Osteoblast (primary cell): ENCODE measurements around the gene KCND3. TPM values are rescaled to one million over a fixed set of nuclear protein-coding genes. Genes with fewer than 3 reads are reported as not detected.

ENCODE experiments used
- DNase-seq: peaks from one replicate; pipeline ENCODE4 v3.0.0; 2011; ENCODE audit warnings: low spot score, mixed read lengths; ENCODE audit not compliant: insufficient read length; ENCODE audit errors: missing footprints
- H2AFZ ChIP-seq: 2 replicates; pipeline ENCODE4 v1.6.0; 2011; ENCODE audit warnings: mild to moderate bottlenecking, low read length
- H3K27ac ChIP-seq: 2 replicates; pipeline ENCODE4 v1.5.1; 2011; ENCODE audit warnings: mild to moderate bottlenecking, low read depth, low read length, moderate library complexity
- H3K27me3 ChIP-seq: 2 replicates; pipeline ENCODE4 v1.6.0; 2012; ENCODE audit warnings: mild to moderate bottlenecking, control low read depth, inconsistent platforms, low read length, moderate library complexity; ENCODE audit not compliant: insufficient read depth
- H3K36me3 ChIP-seq: 2 replicates; pipeline ENCODE4 v1.5.1; 2011; ENCODE audit warnings: mild to moderate bottlenecking, low read length, control low read depth, moderate library complexity; ENCODE audit not compliant: insufficient read depth
- H3K4me1 ChIP-seq: 2 replicates; pipeline ENCODE4 v1.5.1; 2011; ENCODE audit warnings: mild to moderate bottlenecking, low read length, control low read depth, moderate library complexity; ENCODE audit not compliant: insufficient read depth
- H3K4me2 ChIP-seq: 2 replicates; pipeline ENCODE4 v1.6.0; 2011; ENCODE audit warnings: mild to moderate bottlenecking, low read length; ENCODE audit not compliant: insufficient read depth
- H3K4me3 ChIP-seq: fragments of 200-600 bp; sonication (generic); 3 replicates; pipeline ENCODE4 v1.5.1; 2012; ENCODE audit warnings: mild to moderate bottlenecking, low read length, inconsistent platforms; ENCODE audit not compliant: insufficient read depth
- H3K79me2 ChIP-seq: 2 replicates; pipeline ENCODE4 v1.6.0; 2012; ENCODE audit warnings: mild to moderate bottlenecking, low read length, control low read depth, inconsistent platforms; ENCODE audit not compliant: insufficient read depth
- H3K9me3 ChIP-seq: 2 replicates; pipeline ENCODE4 v1.5.1; 2011; ENCODE audit warnings: low read depth, low read length, control low read depth
- H4K20me1 ChIP-seq: 2 replicates; pipeline ENCODE4 v1.6.0; 2012; ENCODE audit warnings: mild to moderate bottlenecking, low read length, control low read depth; ENCODE audit not compliant: insufficient read depth
- total RNA-seq: library from RNA; depleted of rRNA; stranded (reverse); fragments of >200 nt; gene quantifications from 2 replicates; pipeline ENCODE4 v1.2.3, GENCODE V29; 2012
- TF ChIP-seq, protein P1 (sequence below): IDR thresholded peaks from 2 replicates; pipeline ENCODE4 v1.5.1; 2011; ENCODE audit warnings: mild to moderate bottlenecking, low read depth, low read length, moderate library complexity; ENCODE audit errors: extremely low read depth

The KCND3 gene
- total RNA-seq, 1 donor = 3.6 TPM

DNA sequence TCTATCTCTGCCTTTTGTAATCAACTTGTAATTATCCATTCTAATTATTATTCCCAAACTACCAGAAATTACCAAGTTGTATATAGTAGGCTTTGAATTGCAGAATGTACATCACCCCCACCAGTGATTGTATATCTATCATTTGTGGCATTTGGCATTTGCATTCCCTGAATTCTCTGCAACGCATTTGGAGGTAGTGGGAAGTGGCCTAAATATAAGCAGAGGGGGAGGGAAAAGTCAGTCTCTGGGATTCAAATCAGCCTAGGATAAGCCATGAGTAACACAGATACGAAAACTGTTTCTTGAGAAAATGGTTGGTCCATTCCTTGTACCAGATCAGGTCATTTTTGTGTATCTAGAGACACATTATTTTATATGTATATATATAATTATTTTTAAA, 213.1 kb downstream of the KCND3 start:
- H3K27me3 ChIP-seq = no peaks in the 10 kb centered on the region
- H3K4me2 ChIP-seq = no peak overlapping the region
- DNase-seq = no peak
- H2AFZ ChIP-seq = no peak overlapping the region
- no peak overlapping the region for H3K27ac ChIP-seq
- TF ChIP-seq, protein P1, sequence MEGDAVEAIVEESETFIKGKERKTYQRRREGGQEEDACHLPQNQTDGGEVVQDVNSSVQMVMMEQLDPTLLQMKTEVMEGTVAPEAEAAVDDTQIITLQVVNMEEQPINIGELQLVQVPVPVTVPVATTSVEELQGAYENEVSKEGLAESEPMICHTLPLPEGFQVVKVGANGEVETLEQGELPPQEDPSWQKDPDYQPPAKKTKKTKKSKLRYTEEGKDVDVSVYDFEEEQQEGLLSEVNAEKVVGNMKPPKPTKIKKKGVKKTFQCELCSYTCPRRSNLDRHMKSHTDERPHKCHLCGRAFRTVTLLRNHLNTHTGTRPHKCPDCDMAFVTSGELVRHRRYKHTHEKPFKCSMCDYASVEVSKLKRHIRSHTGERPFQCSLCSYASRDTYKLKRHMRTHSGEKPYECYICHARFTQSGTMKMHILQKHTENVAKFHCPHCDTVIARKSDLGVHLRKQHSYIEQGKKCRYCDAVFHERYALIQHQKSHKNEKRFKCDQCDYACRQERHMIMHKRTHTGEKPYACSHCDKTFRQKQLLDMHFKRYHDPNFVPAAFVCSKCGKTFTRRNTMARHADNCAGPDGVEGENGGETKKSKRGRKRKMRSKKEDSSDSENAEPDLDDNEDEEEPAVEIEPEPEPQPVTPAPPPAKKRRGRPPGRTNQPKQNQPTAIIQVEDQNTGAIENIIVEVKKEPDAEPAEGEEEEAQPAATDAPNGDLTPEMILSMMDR = no peak
- no peaks in the 10 kb centered on the region for H3K36me3 ChIP-seq
- no peaks in the 10 kb centered on the region for H3K9me3 ChIP-seq
- no peaks in the 10 kb centered on the region for H4K20me1 ChIP-seq
- H3K4me1 ChIP-seq = peaks cover 10% of the 10 kb centered on the region
- no peaks in the 10 kb centered on the region for H3K79me2 ChIP-seq
- H3K4me3 ChIP-seq = no peak overlapping the region

DNA sequence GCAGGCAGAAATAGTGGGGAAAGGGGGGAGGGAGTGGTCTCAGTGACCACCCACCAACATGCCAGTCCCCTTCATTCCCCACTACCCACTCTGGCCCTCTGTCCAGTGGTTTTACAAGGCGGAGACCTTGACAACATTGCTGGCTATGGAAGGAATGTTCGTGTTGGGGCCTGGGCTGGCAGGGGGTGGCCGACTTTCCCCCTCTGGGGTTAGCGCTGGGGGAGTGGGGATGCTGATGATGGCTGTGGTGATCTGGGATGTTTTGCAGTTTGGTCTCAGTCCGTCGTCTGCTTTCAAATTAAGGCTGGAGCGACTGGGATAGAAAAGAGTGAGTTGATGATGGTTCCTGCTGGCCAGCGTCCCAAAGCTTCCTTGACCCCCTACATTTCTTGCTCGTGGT, 213.5 kb downstream of the KCND3 start:
- Histone ChIP-seq H3K27ac (no peak overlapping the region), H2AFZ (no peak overlapping the region), H3K27me3 (no peaks in the 10 kb centered on the region), H3K4me3 (no peak overlapping the region), H3K9me3 (no peaks in the 10 kb centered on the region), H3K36me3 (no peaks in the 10 kb centered on the region), H3K79me2 (no peaks in the 10 kb centered on the region), H4K20me1 (no peaks in the 10 kb centered on the region), H3K4me2 (no peak overlapping the region), H3K4me1 (peaks cover 10% of the 10 kb centered on the region)
- TF ChIP-seq, protein P1 = no peak
- no peak for DNase-seq

DNA sequence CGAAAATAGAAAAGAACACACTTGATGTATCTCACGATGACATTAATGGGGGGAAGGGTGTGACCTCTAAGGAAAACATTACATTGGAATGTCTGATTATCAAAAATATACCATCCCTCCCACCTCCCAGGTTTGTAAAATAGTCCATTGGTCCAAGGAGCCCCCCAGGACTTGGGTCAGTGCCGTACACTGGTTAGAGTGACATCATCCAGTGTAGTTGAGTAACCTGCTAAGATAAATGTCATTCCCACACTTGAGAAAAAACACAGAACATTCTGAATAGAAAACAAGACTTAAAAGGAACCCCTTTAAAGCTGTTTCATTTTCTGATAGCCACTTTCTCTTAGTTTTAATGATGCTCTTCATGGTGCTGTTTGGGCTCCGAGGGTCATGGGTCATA, 218.6 kb downstream of the KCND3 start:
- Histone ChIP-seq H3K27ac (no peak overlapping the region), H3K4me1 (no peaks in the 10 kb centered on the region), H3K4me2 (no peak overlapping the region), H2AFZ (no peak overlapping the region), H3K27me3 (no peaks in the 10 kb centered on the region), H3K79me2 (no peaks in the 10 kb centered on the region), H3K9me3 (no peaks in the 10 kb centered on the region), H3K36me3 (peaks cover 19% of the 10 kb centered on the region), H3K4me3 (no peak overlapping the region), H4K20me1 (no peaks in the 10 kb centered on the region)
- TF ChIP-seq, protein P1 = no peak
- DNase-seq = no peak

DNA sequence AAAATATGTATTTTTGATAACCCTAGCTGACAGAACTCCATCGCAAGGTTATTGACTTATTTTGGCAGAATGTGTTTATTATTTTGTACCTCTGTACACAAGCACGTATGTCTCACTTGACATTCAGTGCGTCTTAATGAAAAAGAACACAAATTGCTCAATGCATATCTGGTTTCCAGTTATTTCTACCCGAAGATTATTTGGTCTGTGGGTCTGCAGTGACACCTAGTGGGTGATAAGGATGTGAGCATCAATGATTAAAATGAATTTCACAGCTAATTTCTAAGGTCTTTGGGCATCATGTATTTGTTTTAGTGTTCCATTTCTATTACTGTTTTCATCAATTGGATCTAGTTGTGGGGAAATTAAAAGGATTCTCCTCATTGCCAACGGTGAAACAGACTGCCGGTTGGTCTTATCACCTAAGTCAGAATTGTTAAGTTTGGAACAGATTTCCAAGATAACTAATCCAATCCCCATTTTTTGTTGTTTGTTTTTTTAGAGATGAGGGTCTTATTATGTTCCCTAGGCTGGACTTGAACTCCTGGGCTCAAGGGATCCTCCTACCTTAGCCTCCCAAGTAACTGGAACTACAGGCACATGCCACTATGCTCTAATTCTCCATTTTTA, 219.8 kb downstream of the KCND3 start:
- no peak overlapping the region for H3K4me2 ChIP-seq
- DNase-seq = peak; percentile 85

More for the DNA sequence above, 219.8 kb downstream of the KCND3 start:
- H3K27ac ChIP-seq = no peak overlapping the region
- H3K27me3 ChIP-seq = no peaks in the 10 kb centered on the region
- no peak overlapping the region for H2AFZ ChIP-seq
- TF ChIP-seq, protein P1 = peak; percentile 83
- H3K9me3 ChIP-seq = no peaks in the 10 kb centered on the region
- peaks cover 30% of the 10 kb centered on the region for H3K36me3 ChIP-seq
- no peaks in the 10 kb centered on the region for H4K20me1 ChIP-seq
- H3K79me2 ChIP-seq = no peaks in the 10 kb centered on the region
- no peak overlapping the region for H3K4me3 ChIP-seq
- H3K4me1 ChIP-seq = no peaks in the 10 kb centered on the region
